ENCODE data around the gene SLC2A6. TPM values are rescaled to one million over a fixed set of nuclear protein-coding genes. Genes with fewer than 3 reads are reported as not detected.

The SLC2A6 gene
- total and polyA plus RNA-seq, 10 of the 15 experiments (the other 5 are each of a cell fraction or from before 2014, with no cell fraction given) = 1.1 to 37.9 (median 18.3) TPM

- BruUV-seq (replicated peaks) = no TSS peak
- H3K9me3 ChIP-seq (replicated peaks; ENCODE audit: control insufficient read depth, insufficient read depth, low read length) = no peaks in the 10 kb centered on the region
- H3K9ac ChIP-seq (ENCODE audit: control insufficient read depth, insufficient read depth, low read length) = no peak overlapping the region
- no peak overlapping the region for H3K4me3 ChIP-seq
- FAIRE-seq = no peak
- H3K4me1 ChIP-seq (ENCODE audit: control insufficient read depth, insufficient read depth, low read length) = peaks cover 15% of the 10 kb centered on the region
- no peak for TF ChIP-seq YY1 (IDR thresholded peaks at IDR 0.05; ENCODE audit: low read depth, low read length)
- TF ChIP-seq NFYB (IDR thresholded peaks at IDR 0.05; ENCODE audit: insufficient read depth, low read depth, low read length) = no peak
- TF ChIP-seq BCLAF1 (IDR thresholded peaks at IDR 0.05) = no peak
- no peak for TF ChIP-seq FOXM1 (IDR thresholded peaks at IDR 0.05; ENCODE audit: low read depth, low read length)
- no peak for TF ChIP-seq FOXK2 (IDR thresholded peaks at IDR 0.05)
- no peak for TF ChIP-seq STAT1 (conservative IDR thresholded peaks at IDR 0.05)
- no peak for TF ChIP-seq MEF2B (IDR thresholded peaks at IDR 0.05; ENCODE audit: partially characterized antibody, poor library complexity, severe bottlenecking)
- no peak for TF ChIP-seq SMAD1 (IDR thresholded peaks at IDR 0.05; ENCODE audit: low read depth, partially characterized antibody)
- RAD21 ChIA-PET (ENCODE audit: unreplicated experiment) = no interaction called here
- WGBS (ENCODE audit: insufficient coverage, insufficient replicate concordance, low lambda C conversion rate, missing lambda C conversion rate) = 38% methylated on average over 5 of the region's 5 CpGs
- CTCF ChIA-PET = no interaction called here
- H3K27me3 ChIP-seq (replicated peaks in 1 of 2; ENCODE audit: control insufficient read depth in 2 of 2, insufficient read depth in 2 of 2, low read length in 1 of 2) = no peaks in the 10 kb centered on the region
- no peak overlapping the region for H3K4me2 ChIP-seq (ENCODE audit: control insufficient read depth, insufficient read depth)
- H4K20me1 ChIP-seq (ENCODE audit: control insufficient read depth, insufficient read depth) = peaks cover 3% of the 10 kb centered on the region; the same call in 1 of the 2 replicates
- POLR2A ChIA-PET = no interaction called here
- DNase-seq (ENCODE audit: low read depth, low spot score) = no peak
- in situ Hi-C loops (cut with MboI) (no loop called here), intact Hi-C loops (cut with micrococcal nuclease; ENCODE audit: unreplicated experiment) (no loop called here)
- peaks cover 30% of the 10 kb centered on the region for H3K79me2 ChIP-seq (ENCODE audit: control insufficient read depth, insufficient read depth, low read length)
- SMC1A ChIA-PET (ENCODE audit: uncharacterized antibody, unreplicated experiment) = no interaction called here
- no peak overlapping the region for H2AFZ ChIP-seq (ENCODE audit: control insufficient read depth, low read depth, low read length)
- no peak overlapping the region for H3K27ac ChIP-seq (ENCODE audit: control insufficient read depth, insufficient read depth)
- ATAC-seq = no peak
- peaks cover 9 to 24% of the 10 kb centered on the region in 2 experiments; a peak in 3 of 4 replicates for H3K36me3 ChIP-seq (ENCODE audit: control insufficient read depth in 2 of 2, insufficient read depth in 2 of 2, low read length in 1 of 2)
Measured at GRCh38 chr9:133474215-133474614, 4.7 kb downstream of the SLC2A6 start.
